ENCODE measurements around the gene GRAP. TPM values are rescaled to one million over a fixed set of nuclear protein-coding genes. Genes with fewer than 3 reads are reported as not detected.

GRAP gene
- total and polyA plus RNA-seq, 2 donors (not counting 3 experiments of a cell fraction or from before 2014, with no cell fraction given): 32.1 to 43.6 TPM

DNA sequence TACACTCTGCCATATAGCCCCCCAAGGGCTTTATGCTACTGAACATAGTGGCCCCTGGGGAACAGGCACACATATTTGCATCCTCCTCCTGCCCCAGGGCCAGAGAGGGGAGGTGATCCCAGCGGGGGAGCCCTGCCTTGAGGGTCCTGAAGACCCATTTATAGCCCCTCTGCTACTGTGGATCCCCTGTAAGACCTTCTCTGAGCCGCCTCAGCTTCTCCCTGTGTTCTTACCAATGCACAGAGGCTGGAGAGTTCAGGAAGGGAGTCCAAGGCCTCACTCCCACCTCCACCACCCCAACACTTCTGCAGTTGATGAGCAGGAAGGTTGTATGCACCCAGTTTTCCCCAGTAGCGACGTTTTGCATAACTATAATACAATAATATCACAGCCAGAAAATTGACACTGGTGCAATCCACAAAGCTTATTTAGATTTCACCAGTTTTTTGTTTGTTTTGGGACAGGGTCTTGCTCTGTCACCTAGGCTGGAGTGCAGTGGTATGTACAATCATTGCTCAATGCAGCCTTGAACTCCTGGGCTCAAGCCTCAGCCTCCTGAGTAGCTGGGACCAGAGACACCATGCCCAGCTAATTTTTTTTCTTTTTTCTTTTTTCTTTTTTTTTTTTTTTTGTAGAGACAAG lies 40.8 kb downstream of the GRAP start:
- Histone ChIP-seq H3K27me3 (ENCODE audit: control insufficient read depth in 2 of 2, insufficient read depth in 2 of 2, low read length in 2 of 2) (no peaks in the 10 kb centered on the region), H4K20me1 (replicated peaks; ENCODE audit: control insufficient read depth, extremely low read depth, insufficient read depth, low read length) (no peaks in the 10 kb centered on the region), H3K9me3 (replicated peaks; ENCODE audit: control insufficient read depth, insufficient read depth, low read length) (no peaks in the 10 kb centered on the region), H3K36me3 (ENCODE audit: control insufficient read depth in 2 of 2, extremely low read depth in 1 of 2, insufficient read depth in 2 of 2, low read length in 2 of 2) (no peaks in the 10 kb centered on the region), H3K9me1 (replicated peaks; ENCODE audit: control insufficient read depth, extremely low read depth, insufficient read depth, low read length) (no peaks in the 10 kb centered on the region), H3K4me1 (ENCODE audit: control insufficient read depth, extremely low read depth, insufficient read depth, low read length) (peaks cover 24% of the 10 kb centered on the region), H3K4me3 (replicated peaks in 1 of 3; ENCODE audit: insufficient read depth in 1 of 3, low read depth in 1 of 3, low read length in 3 of 3) (no peak overlapping the region), H3K9ac (replicated peaks; ENCODE audit: extremely low read depth, insufficient read depth, low read length) (no peak overlapping the region), H3K4me2 (ENCODE audit: insufficient read depth, low read length) (no peak overlapping the region), H2AFZ (ENCODE audit: low read depth, low read length) (no peak overlapping the region), H3K79me2 (ENCODE audit: control insufficient read depth, insufficient read depth, low read length) (peaks cover 28% of the 10 kb centered on the region), H3K27ac (ENCODE audit: insufficient read depth, low read depth, low read length) (no peak overlapping the region)
- TF ChIP-seq, protein P1, sequence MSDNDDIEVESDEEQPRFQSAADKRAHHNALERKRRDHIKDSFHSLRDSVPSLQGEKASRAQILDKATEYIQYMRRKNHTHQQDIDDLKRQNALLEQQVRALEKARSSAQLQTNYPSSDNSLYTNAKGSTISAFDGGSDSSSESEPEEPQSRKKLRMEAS (IDR thresholded peaks at IDR 0.05; ENCODE audit: insufficient read depth, insufficient read length): no peak
- TF ChIP-seq FOS (IDR thresholded peaks at IDR 0.05; ENCODE audit: borderline replicate concordance, insufficient read depth, low read length) (no peak), POLR2A (IDR thresholded peaks at IDR 0.05; ENCODE audit: low read depth, low read length) (no peak), MYC (IDR thresholded peaks at IDR 0.05; ENCODE audit: low read depth, low read length) (no peak), GATA2 (IDR thresholded peaks at IDR 0.05; ENCODE audit: insufficient read depth, insufficient read length, low read depth, low read length) (no peak), JUN (IDR thresholded peaks at IDR 0.05; ENCODE audit: borderline replicate concordance, insufficient read depth, insufficient read length, low read depth) (no peak), EZH2 (IDR thresholded peaks at IDR 0.05; ENCODE audit: borderline replicate concordance, low read depth, low read length, severe bottlenecking) (no peak), POLR2AphosphoS5 (IDR thresholded peaks at IDR 0.05; ENCODE audit: insufficient read depth, low read depth, low read length) (no peak)
- TF ChIP-seq, protein P2, sequence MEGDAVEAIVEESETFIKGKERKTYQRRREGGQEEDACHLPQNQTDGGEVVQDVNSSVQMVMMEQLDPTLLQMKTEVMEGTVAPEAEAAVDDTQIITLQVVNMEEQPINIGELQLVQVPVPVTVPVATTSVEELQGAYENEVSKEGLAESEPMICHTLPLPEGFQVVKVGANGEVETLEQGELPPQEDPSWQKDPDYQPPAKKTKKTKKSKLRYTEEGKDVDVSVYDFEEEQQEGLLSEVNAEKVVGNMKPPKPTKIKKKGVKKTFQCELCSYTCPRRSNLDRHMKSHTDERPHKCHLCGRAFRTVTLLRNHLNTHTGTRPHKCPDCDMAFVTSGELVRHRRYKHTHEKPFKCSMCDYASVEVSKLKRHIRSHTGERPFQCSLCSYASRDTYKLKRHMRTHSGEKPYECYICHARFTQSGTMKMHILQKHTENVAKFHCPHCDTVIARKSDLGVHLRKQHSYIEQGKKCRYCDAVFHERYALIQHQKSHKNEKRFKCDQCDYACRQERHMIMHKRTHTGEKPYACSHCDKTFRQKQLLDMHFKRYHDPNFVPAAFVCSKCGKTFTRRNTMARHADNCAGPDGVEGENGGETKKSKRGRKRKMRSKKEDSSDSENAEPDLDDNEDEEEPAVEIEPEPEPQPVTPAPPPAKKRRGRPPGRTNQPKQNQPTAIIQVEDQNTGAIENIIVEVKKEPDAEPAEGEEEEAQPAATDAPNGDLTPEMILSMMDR (IDR thresholded peaks at IDR 0.05; ENCODE audit: extremely low read depth in 1 of 2, insufficient read depth in 1 of 2, low read depth in 1 of 2, low read length in 2 of 2): no peak
- POLR2A ChIA-PET: no interaction called here
- intact Hi-C loops (cut with micrococcal nuclease): loop anchor here (2.0 kb wide), 1 partner anchor 45 kb away; no protein-coding TSS in a partner anchor
- dilution Hi-C loops (cut with MboI; ENCODE audit: extremely low pct_ligation_motif_present, low sequenced_read_pairs): no loop called here
- BruUV-seq (replicated peaks): no TSS peak
- DNase-seq (ENCODE audit: low read depth, low spot score) (no peak), FAIRE-seq (no peak)
- CTCF ChIA-PET: interaction anchor here (0.9 kb wide), 1 partner anchor 46 kb away, joined by 3 read pairs; no protein-coding TSS in a partner anchor
